HepG2 (cell line): ENCODE measurements around the gene PEPD. TPM values are rescaled to one million over a fixed set of nuclear protein-coding genes. Genes with fewer than 3 reads are reported as not detected.

Experiments used
- ADNP ChIP-seq: sonication (generic); formaldehyde crosslinking; IDR thresholded peaks from 2 replicates; pipeline ENCODE4 v1.4.0; 2020; ENCODE audit warnings: missing genetic modification reagents
- CBFB ChIP-seq: sonication (generic); formaldehyde crosslinking; IDR thresholded peaks from 2 replicates; pipeline ENCODE4 v1.4.0; 2020; ENCODE audit warnings: missing genetic modification reagents
- HOXA5 ChIP-seq: sonication (generic); formaldehyde crosslinking; IDR thresholded peaks from 2 replicates; pipeline ENCODE4 v1.4.0; 2020; ENCODE audit warnings: missing genetic modification reagents
- IRF2 ChIP-seq: IDR thresholded peaks from 2 replicates; pipeline ENCODE4 v1.6.1; 2018; ENCODE audit warnings: missing genetic modification reagents, missing compliant biosample characterization
- NFE2L2 ChIP-seq: fragments of 150-350 bp; IDR thresholded peaks from 2 replicates; pipeline ENCODE4 v1.6.1; 2014; ENCODE audit warnings: low read length
- NONO ChIP-seq, 2 experiments: fragments of 450-650 bp in 1 of 2; sonication (generic) in 1 of 2; formaldehyde crosslinking in 1 of 2; IDR thresholded peaks in 1 of 2; conservative IDR thresholded peaks in 1 of 2; 2 replicates each; pipeline versions ENCODE4 v1.6.1 to v1.8.0; 2017 to 2022; ENCODE audit warnings: mild to moderate bottlenecking in 1 of 2, missing genetic modification reagents in 1 of 2, moderate library complexity in 1 of 2
- PHF5A ChIP-seq: IDR thresholded peaks from one replicate; pipeline ENCODE4 v1.6.1; 2018; ENCODE audit warnings: low read depth, missing genetic modification reagents; ENCODE audit not compliant: unreplicated experiment
- RBFOX2 ChIP-seq: fragments of 200-400 bp; formaldehyde crosslinking; IDR thresholded peaks from 2 replicates; pipeline ENCODE4 v1.6.1; 2017; ENCODE audit warnings: low read depth, mild to moderate bottlenecking, low read length
- REXO4 ChIP-seq: sonication (generic); formaldehyde crosslinking; IDR thresholded peaks from 2 replicates; pipeline ENCODE4 v1.8.0; 2022; ENCODE audit warnings: missing genetic modification reagents, mild to moderate bottlenecking, borderline replicate concordance
- RFX1 ChIP-seq: fragments of 450-650 bp; IDR thresholded peaks from 2 replicates; pipeline ENCODE4 v1.6.1; 2017
- RFXAP ChIP-seq: sonication (generic); formaldehyde crosslinking; IDR thresholded peaks from 2 replicates; pipeline ENCODE4 v1.4.0; 2020; ENCODE audit warnings: missing genetic modification reagents, borderline replicate concordance
- SMYD3 ChIP-seq: sonication (generic); formaldehyde crosslinking; IDR thresholded peaks from 2 replicates; pipeline ENCODE4 v1.8.1; 2023; ENCODE audit warnings: mild to moderate bottlenecking, missing genetic modification reagents
- ZIK1 ChIP-seq: sonication (generic); formaldehyde crosslinking; IDR thresholded peaks from 2 replicates; pipeline ENCODE4 v1.5.0; 2020; ENCODE audit warnings: mild to moderate bottlenecking, low read depth, missing genetic modification reagents, borderline replicate concordance
- ZNF282 ChIP-seq: fragments of 450-650 bp; IDR thresholded peaks from 2 replicates; pipeline ENCODE4 v1.6.1; 2018; ENCODE audit not compliant: partially characterized antibody
- ZNF451 ChIP-seq: sonication (generic); formaldehyde crosslinking; IDR thresholded peaks from 2 replicates; pipeline ENCODE4 v1.5.0; 2020; ENCODE audit warnings: mild to moderate bottlenecking, missing genetic modification reagents
- ZNF614 ChIP-seq: IDR thresholded peaks from 2 replicates; pipeline ENCODE4 v1.6.1; 2018; ENCODE audit warnings: missing biosample characterization, missing genetic modification reagents, inconsistent platforms, borderline replicate concordance
- polyA plus RNA-seq, 8 experiments: library from polyadenylated mRNA; depleted of rRNA in 3 of 8; stranded (reverse) in 7 of 8; unstranded in 1 of 8; fragments of >200 nt; fragmentation: Illumina TruSeq in 4 of 8; extraction: Trizol in 4 of 8; gene quantifications; 2 replicates each; pipeline versions ENCODE4 v1.2.1 to v1.2.3, GENCODE V29; 2011 to 2016; ENCODE audit warnings: low read depth in 4 of 8, missing spikeins in 1 of 8, mixed read lengths in 1 of 8; ENCODE audit not compliant: insufficient read depth in 1 of 8
- total RNA-seq, 5 experiments: library from RNA; depleted of rRNA; stranded (reverse); fragments of >200 nt; fragmentation: Illumina TruSeq; extraction: Trizol; gene quantifications; 2 replicates each; pipeline ENCODE4 v1.2.3, GENCODE V29; 2016; ENCODE audit warnings: low read depth in 1 of 5
- TF ChIP-seq, protein P1 (sequence below): sonication (generic); formaldehyde crosslinking; IDR thresholded peaks from 2 replicates; pipeline ENCODE4 v1.5.1; 2020; ENCODE audit warnings: mild to moderate bottlenecking, missing genetic modification reagents, moderate library complexity
- TF ChIP-seq, protein P2 (sequence below): sonication (generic); formaldehyde crosslinking; IDR thresholded peaks from 2 replicates; pipeline ENCODE4 v1.5.0; 2020; ENCODE audit warnings: missing genetic modification reagents
- TF ChIP-seq, protein P3 (sequence below): sonication (generic); formaldehyde crosslinking; IDR thresholded peaks from 2 replicates; pipeline ENCODE4 v1.4.0; 2020; ENCODE audit warnings: mild to moderate bottlenecking, missing genetic modification reagents
- TF ChIP-seq, protein P4 (sequence below): sonication (generic); formaldehyde crosslinking; IDR thresholded peaks from 2 replicates; pipeline ENCODE4 v1.4.0; 2020; ENCODE audit warnings: missing genetic modification reagents

Gene PEPD
- total and polyA plus RNA-seq, 2 of the 13 experiments (the other 11 are each of a cell fraction or from before 2014, with no cell fraction given): 60.7 to 75.1 TPM

DNA sequence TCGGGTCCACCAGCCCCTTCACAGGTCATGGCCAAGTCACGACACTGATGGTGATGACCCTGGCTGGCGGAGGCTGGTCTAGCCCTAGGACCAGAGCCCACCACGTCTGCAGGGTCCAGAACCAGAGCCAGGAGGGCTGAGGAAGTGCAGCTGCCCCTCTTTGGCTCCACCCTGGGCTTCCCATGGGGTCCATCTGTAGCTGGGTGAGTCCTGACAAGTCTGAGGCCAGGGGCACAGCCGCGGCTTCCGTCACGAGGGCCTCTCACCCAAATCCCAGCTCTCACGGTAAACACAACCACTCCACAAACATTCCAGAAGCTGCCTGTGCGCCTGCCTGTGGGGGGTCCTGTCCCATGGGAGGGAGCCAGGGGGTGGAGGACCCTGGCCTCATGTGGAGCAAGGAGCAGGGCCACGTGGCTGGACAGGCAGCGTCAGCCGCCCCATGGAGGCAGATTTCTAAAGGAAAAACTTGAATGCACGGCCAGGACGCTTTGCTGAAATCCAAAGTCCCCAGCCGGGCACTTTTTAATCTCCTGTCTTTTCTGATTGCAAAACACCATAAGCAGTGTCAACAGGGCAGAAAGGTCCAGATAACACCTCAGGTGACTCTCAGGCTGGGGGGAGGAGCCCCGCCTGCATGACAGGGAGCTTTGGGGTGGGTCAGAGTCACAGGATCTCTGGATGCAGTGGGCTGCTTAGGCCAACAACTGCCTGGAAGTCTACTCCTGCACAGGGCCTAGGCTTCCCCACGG is 118.2 kb downstream of the PEPD start (continued):
- no peak for TF ChIP-seq ADNP (CRISPR knock-in tag)
- no peak for TF ChIP-seq RFX1
- TF ChIP-seq ZIK1: peak; percentile 96
- TF ChIP-seq SMYD3 (CRISPR knock-in tag): peak; percentile 96
- TF ChIP-seq NONO (IDR thresholded peaks at IDR 0.05): no peak
- TF ChIP-seq NONO (CRISPR knock-in tag; conservative IDR thresholded peaks at IDR 0.05): peak; percentile 90
- peak; percentile 98 for TF ChIP-seq HOXA5 (CRISPR knock-in tag)
- peak; percentile 80 for TF ChIP-seq IRF2 (CRISPR knock-in tag)
- TF ChIP-seq ZNF614 (CRISPR knock-in tag): peak; percentile 92
- peak; percentile 93 for TF ChIP-seq RFXAP (CRISPR knock-in tag)
- TF ChIP-seq, protein P1, sequence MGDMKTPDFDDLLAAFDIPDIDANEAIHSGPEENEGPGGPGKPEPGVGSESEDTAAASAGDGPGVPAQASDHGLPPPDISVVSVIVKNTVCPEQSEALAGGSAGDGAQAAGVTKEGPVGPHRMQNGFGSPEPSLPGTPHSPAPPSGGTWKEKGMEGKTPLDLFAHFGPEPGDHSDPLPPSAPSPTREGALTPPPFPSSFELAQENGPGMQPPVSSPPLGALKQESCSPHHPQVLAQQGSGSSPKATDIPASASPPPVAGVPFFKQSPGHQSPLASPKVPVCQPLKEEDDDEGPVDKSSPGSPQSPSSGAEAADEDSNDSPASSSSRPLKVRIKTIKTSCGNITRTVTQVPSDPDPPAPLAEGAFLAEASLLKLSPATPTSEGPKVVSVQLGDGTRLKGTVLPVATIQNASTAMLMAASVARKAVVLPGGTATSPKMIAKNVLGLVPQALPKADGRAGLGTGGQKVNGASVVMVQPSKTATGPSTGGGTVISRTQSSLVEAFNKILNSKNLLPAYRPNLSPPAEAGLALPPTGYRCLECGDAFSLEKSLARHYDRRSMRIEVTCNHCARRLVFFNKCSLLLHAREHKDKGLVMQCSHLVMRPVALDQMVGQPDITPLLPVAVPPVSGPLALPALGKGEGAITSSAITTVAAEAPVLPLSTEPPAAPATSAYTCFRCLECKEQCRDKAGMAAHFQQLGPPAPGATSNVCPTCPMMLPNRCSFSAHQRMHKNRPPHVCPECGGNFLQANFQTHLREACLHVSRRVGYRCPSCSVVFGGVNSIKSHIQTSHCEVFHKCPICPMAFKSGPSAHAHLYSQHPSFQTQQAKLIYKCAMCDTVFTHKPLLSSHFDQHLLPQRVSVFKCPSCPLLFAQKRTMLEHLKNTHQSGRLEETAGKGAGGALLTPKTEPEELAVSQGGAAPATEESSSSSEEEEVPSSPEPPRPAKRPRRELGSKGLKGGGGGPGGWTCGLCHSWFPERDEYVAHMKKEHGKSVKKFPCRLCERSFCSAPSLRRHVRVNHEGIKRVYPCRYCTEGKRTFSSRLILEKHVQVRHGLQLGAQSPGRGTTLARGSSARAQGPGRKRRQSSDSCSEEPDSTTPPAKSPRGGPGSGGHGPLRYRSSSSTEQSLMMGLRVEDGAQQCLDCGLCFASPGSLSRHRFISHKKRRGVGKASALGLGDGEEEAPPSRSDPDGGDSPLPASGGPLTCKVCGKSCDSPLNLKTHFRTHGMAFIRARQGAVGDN: peak; percentile 100
- no peak for TF ChIP-seq ZNF282
- TF ChIP-seq, protein P2, sequence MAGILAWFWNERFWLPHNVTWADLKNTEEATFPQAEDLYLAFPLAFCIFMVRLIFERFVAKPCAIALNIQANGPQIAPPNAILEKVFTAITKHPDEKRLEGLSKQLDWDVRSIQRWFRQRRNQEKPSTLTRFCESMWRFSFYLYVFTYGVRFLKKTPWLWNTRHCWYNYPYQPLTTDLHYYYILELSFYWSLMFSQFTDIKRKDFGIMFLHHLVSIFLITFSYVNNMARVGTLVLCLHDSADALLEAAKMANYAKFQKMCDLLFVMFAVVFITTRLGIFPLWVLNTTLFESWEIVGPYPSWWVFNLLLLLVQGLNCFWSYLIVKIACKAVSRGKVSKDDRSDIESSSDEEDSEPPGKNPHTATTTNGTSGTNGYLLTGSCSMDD (CRISPR knock-in tag): peak; percentile 90
- TF ChIP-seq, protein P3, sequence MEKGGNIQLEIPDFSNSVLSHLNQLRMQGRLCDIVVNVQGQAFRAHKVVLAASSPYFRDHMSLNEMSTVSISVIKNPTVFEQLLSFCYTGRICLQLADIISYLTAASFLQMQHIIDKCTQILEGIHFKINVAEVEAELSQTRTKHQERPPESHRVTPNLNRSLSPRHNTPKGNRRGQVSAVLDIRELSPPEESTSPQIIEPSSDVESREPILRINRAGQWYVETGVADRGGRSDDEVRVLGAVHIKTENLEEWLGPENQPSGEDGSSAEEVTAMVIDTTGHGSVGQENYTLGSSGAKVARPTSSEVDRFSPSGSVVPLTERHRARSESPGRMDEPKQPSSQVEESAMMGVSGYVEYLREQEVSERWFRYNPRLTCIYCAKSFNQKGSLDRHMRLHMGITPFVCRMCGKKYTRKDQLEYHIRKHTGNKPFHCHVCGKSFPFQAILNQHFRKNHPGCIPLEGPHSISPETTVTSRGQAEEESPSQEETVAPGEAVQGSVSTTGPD (CRISPR knock-in tag): peak; percentile 85; the same call in 1 of the 2 replicates
- TF ChIP-seq NFE2L2: no peak
- 0 out of 2 replicates have a peak, but pooled peaks have one; percentile 39 for TF ChIP-seq RBFOX2
- TF ChIP-seq, protein P4, sequence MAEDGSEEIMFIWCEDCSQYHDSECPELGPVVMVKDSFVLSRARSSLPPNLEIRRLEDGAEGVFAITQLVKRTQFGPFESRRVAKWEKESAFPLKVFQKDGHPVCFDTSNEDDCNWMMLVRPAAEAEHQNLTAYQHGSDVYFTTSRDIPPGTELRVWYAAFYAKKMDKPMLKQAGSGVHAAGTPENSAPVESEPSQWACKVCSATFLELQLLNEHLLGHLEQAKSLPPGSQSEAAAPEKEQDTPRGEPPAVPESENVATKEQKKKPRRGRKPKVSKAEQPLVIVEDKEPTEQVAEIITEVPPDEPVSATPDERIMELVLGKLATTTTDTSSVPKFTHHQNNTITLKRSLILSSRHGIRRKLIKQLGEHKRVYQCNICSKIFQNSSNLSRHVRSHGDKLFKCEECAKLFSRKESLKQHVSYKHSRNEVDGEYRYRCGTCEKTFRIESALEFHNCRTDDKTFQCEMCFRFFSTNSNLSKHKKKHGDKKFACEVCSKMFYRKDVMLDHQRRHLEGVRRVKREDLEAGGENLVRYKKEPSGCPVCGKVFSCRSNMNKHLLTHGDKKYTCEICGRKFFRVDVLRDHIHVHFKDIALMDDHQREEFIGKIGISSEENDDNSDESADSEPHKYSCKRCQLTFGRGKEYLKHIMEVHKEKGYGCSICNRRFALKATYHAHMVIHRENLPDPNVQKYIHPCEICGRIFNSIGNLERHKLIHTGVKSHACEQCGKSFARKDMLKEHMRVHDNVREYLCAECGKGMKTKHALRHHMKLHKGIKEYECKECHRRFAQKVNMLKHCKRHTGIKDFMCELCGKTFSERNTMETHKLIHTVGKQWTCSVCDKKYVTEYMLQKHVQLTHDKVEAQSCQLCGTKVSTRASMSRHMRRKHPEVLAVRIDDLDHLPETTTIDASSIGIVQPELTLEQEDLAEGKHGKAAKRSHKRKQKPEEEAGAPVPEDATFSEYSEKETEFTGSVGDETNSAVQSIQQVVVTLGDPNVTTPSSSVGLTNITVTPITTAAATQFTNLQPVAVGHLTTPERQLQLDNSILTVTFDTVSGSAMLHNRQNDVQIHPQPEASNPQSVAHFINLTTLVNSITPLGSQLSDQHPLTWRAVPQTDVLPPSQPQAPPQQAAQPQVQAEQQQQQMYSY (CRISPR knock-in tag): peak; percentile 68
- no peak for TF ChIP-seq PHF5A (CRISPR knock-in tag)
- TF ChIP-seq REXO4 (CRISPR knock-in tag): peak; percentile 97
- no peak for TF ChIP-seq CBFB (CRISPR knock-in tag)
- peak; percentile 95 for TF ChIP-seq ZNF451 (CRISPR knock-in tag)
